Activated CD4-positive, alpha-beta T cell treated with anti-CD3 and anti-CD28 coated beads for 36 hours (primary cell): ENCODE data around the gene TTC4. TPM values are rescaled to one million over a fixed set of nuclear protein-coding genes. Genes with fewer than 3 reads are reported as not detected.

ENCODE experiments used
- ATAC-seq: fragments of 200-7000 bp; cut with Tn5 transposase; one replicate; pipeline ENCODE4 v1.10.0; 2021; ENCODE audit warnings: mild to moderate bottlenecking, moderate library complexity
- CTCF ChIA-PET: fragments of 350-600 bp; sonication (Branson Sonifier 250); formaldehyde crosslinking; loops from one replicate; lab custom pipeline; 2021; ENCODE audit warnings: antibody characterized with exemption; lab: Charles Lee
- POLR2A ChIA-PET: fragments of 350-600 bp; sonication (Branson Sonifier 250); formaldehyde crosslinking; loops from one replicate; lab custom pipeline; 2021; ENCODE audit warnings: antibody characterized with exemption, inconsistent platforms; lab: Charles Lee
- DNase-seq: peaks from one replicate; pipeline ENCODE4 v3.0.0-alpha.2; 2020
- H3K27ac Mint-ChIP-seq: one replicate; pipeline ENCODE4 v1.8.0; 2021; ENCODE audit warnings: mixed read lengths
- H3K27me3 Mint-ChIP-seq: one replicate; pipeline ENCODE4 v1.8.0; 2021; ENCODE audit warnings: mixed read lengths
- H3K36me3 Mint-ChIP-seq: one replicate; pipeline ENCODE4 v1.8.0; 2021; ENCODE audit warnings: low read depth, mixed read lengths
- H3K4me1 Mint-ChIP-seq: one replicate; pipeline ENCODE4 v1.8.0; 2021; ENCODE audit warnings: mixed read lengths
- H3K4me3 Mint-ChIP-seq: one replicate; pipeline ENCODE4 v1.8.0; 2021; ENCODE audit warnings: mild to moderate bottlenecking, moderate library complexity, mixed read lengths
- H3K9me3 Mint-ChIP-seq: one replicate; pipeline ENCODE4 v1.8.0; 2021; ENCODE audit warnings: low read depth, mixed read lengths
- intact Hi-C, 2 experiments: fragments of 100-400 bp; cut with DNase I in 1 of 2; cut with micrococcal nuclease in 1 of 2; formaldehyde crosslinking; loops; one replicate each; pipeline versions ENCODE4 v1.14.2 to v1.15.1; 2022 to 2024; cut with DNase I, micrococcal nuclease
- total RNA-seq, 2 experiments: library from RNA; stranded (reverse); gene quantifications; one replicate each; pipeline ENCODE4 v1.2.3, GENCODE V29; 2021

TTC4 gene
- total RNA-seq, 2 experiments from 2014 or later = 34.4 to 36.1 TPM

GRCh38 chr1:54724771-54725170 is 9.1 kb downstream of the TTC4 start:
- no peaks in the 10 kb centered on the region for H3K4me1 Mint-ChIP-seq
- intact Hi-C loops = no loop called here
- no peak for ATAC-seq
- H3K27ac Mint-ChIP-seq = no peak overlapping the region
- no peak for DNase-seq
- ChIA-PET CTCF (interaction anchor here (0.6 to 1.5 kb wide), 5 partner anchors 9 to 646 kb away, joined by 3 to 8 read pairs (median 3); partner anchors contain the start of genes TTC22 and TTC4), POLR2A (interaction anchor here (0.6 kb wide), 2 partner anchors 10 to 317 kb away, joined by 3 read pairs; no protein-coding TSS in a partner anchor)
- peaks cover 68% of the 10 kb centered on the region for H3K36me3 Mint-ChIP-seq
- H3K9me3 Mint-ChIP-seq = no peaks in the 10 kb centered on the region
- H3K4me3 Mint-ChIP-seq = no peak overlapping the region
- no peaks in the 10 kb centered on the region for H3K27me3 Mint-ChIP-seq

GRCh38 chr1:54728027-54728426 is 12.4 kb downstream of the TTC4 start:
- Mint-ChIP-seq H3K4me1 (no peaks in the 10 kb centered on the region), H3K4me3 (no peak overlapping the region), H3K9me3 (no peaks in the 10 kb centered on the region), H3K36me3 (peaks cover 62% of the 10 kb centered on the region), H3K27me3 (no peaks in the 10 kb centered on the region), H3K27ac (peak overlapping the region; percentile 75)
- ATAC-seq = no peak
- ChIA-PET POLR2A (no interaction called here), CTCF (no interaction called here)
- no peak for DNase-seq
- intact Hi-C loops = no loop called here

GRCh38 chr1:54736685-54737084 is 21.0 kb downstream of the TTC4 start:
- H3K27ac Mint-ChIP-seq = no peak overlapping the region

GRCh38 chr1:54738244-54738643 is 22.6 kb downstream of the TTC4 start:
- H3K27ac Mint-ChIP-seq = no peak overlapping the region
- H3K4me1 Mint-ChIP-seq = no peaks in the 10 kb centered on the region
- ChIA-PET POLR2A (no interaction called here), CTCF (interaction anchor here (0.8 kb wide), 2 partner anchors 63 to 958 kb away, joined by 3 to 4 read pairs; partner anchors contain the start of gene TTC22)
- H3K36me3 Mint-ChIP-seq = peaks cover 53% of the 10 kb centered on the region
- no peak for ATAC-seq
- intact Hi-C loops = no loop called here
- H3K9me3 Mint-ChIP-seq = no peaks in the 10 kb centered on the region
- no peaks in the 10 kb centered on the region for H3K27me3 Mint-ChIP-seq
- no peak for DNase-seq
- no peak overlapping the region for H3K4me3 Mint-ChIP-seq

More at GRCh38 chr1:54736685-54737084, 21.0 kb downstream of the TTC4 start:
- no peaks in the 10 kb centered on the region for H3K27me3 Mint-ChIP-seq
- no peak overlapping the region for H3K4me3 Mint-ChIP-seq
- no peaks in the 10 kb centered on the region for H3K9me3 Mint-ChIP-seq
- ChIA-PET POLR2A (no interaction called here), CTCF (no interaction called here)
- DNase-seq (no peak), ATAC-seq (no peak)
- intact Hi-C loops = no loop called here
- H3K36me3 Mint-ChIP-seq = peaks cover 51% of the 10 kb centered on the region
- H3K4me1 Mint-ChIP-seq = no peaks in the 10 kb centered on the region

- no peak for ATAC-seq
- ChIA-PET CTCF (interaction anchor here (0.5 kb wide), 1 partner anchor 318 kb away, joined by 4 read pairs; no protein-coding TSS in a partner anchor), POLR2A (no interaction called here)
- intact Hi-C loops = no loop called here
- no peaks in the 10 kb centered on the region for H3K9me3 Mint-ChIP-seq
- H3K4me1 Mint-ChIP-seq = no peaks in the 10 kb centered on the region
- no peak overlapping the region for H3K4me3 Mint-ChIP-seq
- no peak overlapping the region for H3K27ac Mint-ChIP-seq
- no peak for DNase-seq
- peaks cover 45% of the 10 kb centered on the region for H3K36me3 Mint-ChIP-seq
- H3K27me3 Mint-ChIP-seq = no peaks in the 10 kb centered on the region
Measured at GRCh38 chr1:54741531-54741930, 25.9 kb downstream of the TTC4 start.

- CTCF ChIA-PET = interaction anchor here (0.5 kb wide), 1 partner anchor 319 kb away, joined by 4 read pairs; no protein-coding TSS in a partner anchor
Measured at GRCh38 chr1:54742282-54742681, 26.6 kb downstream of the TTC4 start.

GRCh38 chr1:54743416-54744226 is 28.0 kb downstream of the TTC4 start:
- intact Hi-C loops = no loop called here
- DNase-seq (no peak), ATAC-seq (no peak)
- Mint-ChIP-seq H3K4me3 (no peak overlapping the region), H3K27me3 (no peaks in the 10 kb centered on the region), H3K4me1 (no peaks in the 10 kb centered on the region), H3K27ac (no peak overlapping the region), H3K9me3 (no peaks in the 10 kb centered on the region), H3K36me3 (peaks cover 28% of the 10 kb centered on the region)
- ChIA-PET POLR2A (no interaction called here), CTCF (no interaction called here)

More at GRCh38 chr1:54742282-54742681, 26.6 kb downstream of the TTC4 start:
- POLR2A ChIA-PET = no interaction called here
- intact Hi-C loops = no loop called here
- Mint-ChIP-seq H3K4me3 (no peak overlapping the region), H3K36me3 (peaks cover 37% of the 10 kb centered on the region), H3K27ac (no peak overlapping the region), H3K4me1 (no peaks in the 10 kb centered on the region), H3K9me3 (no peaks in the 10 kb centered on the region), H3K27me3 (no peaks in the 10 kb centered on the region)
- no peak for ATAC-seq
- no peak for DNase-seq

- ChIA-PET CTCF (no interaction called here), POLR2A (no interaction called here)
- Mint-ChIP-seq H3K9me3 (no peaks in the 10 kb centered on the region), H3K27me3 (no peaks in the 10 kb centered on the region), H3K36me3 (peaks cover 22% of the 10 kb centered on the region), H3K27ac (no peak overlapping the region), H3K4me3 (no peak overlapping the region), H3K4me1 (no peaks in the 10 kb centered on the region)
- intact Hi-C loops = no loop called here
- ATAC-seq (no peak), DNase-seq (no peak)
Measured at GRCh38 chr1:54744696-54745095, 29.0 kb downstream of the TTC4 start.

GRCh38 chr1:54745274-54745673 is 29.6 kb downstream of the TTC4 start:
- ATAC-seq (no peak), DNase-seq (no peak)
- Mint-ChIP-seq H3K4me3 (no peak overlapping the region), H3K9me3 (no peaks in the 10 kb centered on the region), H3K4me1 (no peaks in the 10 kb centered on the region), H3K27me3 (no peaks in the 10 kb centered on the region), H3K27ac (no peak overlapping the region), H3K36me3 (peaks cover 18% of the 10 kb centered on the region)
- CTCF ChIA-PET = no interaction called here
- intact Hi-C loops = no loop called here
- POLR2A ChIA-PET = no interaction called here

GRCh38 chr1:54745864-54746263 is 30.2 kb downstream of the TTC4 start:
- H3K4me1 Mint-ChIP-seq = no peaks in the 10 kb centered on the region
- POLR2A ChIA-PET = no interaction called here
- H3K9me3 Mint-ChIP-seq = no peaks in the 10 kb centered on the region
- ATAC-seq = no peak
- DNase-seq = no peak
- peaks cover 14% of the 10 kb centered on the region for H3K36me3 Mint-ChIP-seq
- no peak overlapping the region for H3K27ac Mint-ChIP-seq
- CTCF ChIA-PET = interaction anchor here (0.8 kb wide), 1 partner anchor 11 kb away, joined by 3 read pairs; no protein-coding TSS in a partner anchor
- H3K4me3 Mint-ChIP-seq = no peak overlapping the region
- H3K27me3 Mint-ChIP-seq = no peaks in the 10 kb centered on the region
- intact Hi-C loops = no loop called here

- DNase-seq (no peak), ATAC-seq (no peak)
- Mint-ChIP-seq H3K36me3 (peaks cover 3% of the 10 kb centered on the region), H3K27me3 (no peaks in the 10 kb centered on the region), H3K4me1 (no peaks in the 10 kb centered on the region), H3K27ac (no peak overlapping the region), H3K4me3 (no peak overlapping the region), H3K9me3 (no peaks in the 10 kb centered on the region)
- ChIA-PET POLR2A (no interaction called here), CTCF (no interaction called here)
- intact Hi-C loops = no loop called here
Measured at GRCh38 chr1:54748094-54748835, 32.6 kb downstream of the TTC4 start.
